ENCODE results near the gene UGCG.

DNA sequence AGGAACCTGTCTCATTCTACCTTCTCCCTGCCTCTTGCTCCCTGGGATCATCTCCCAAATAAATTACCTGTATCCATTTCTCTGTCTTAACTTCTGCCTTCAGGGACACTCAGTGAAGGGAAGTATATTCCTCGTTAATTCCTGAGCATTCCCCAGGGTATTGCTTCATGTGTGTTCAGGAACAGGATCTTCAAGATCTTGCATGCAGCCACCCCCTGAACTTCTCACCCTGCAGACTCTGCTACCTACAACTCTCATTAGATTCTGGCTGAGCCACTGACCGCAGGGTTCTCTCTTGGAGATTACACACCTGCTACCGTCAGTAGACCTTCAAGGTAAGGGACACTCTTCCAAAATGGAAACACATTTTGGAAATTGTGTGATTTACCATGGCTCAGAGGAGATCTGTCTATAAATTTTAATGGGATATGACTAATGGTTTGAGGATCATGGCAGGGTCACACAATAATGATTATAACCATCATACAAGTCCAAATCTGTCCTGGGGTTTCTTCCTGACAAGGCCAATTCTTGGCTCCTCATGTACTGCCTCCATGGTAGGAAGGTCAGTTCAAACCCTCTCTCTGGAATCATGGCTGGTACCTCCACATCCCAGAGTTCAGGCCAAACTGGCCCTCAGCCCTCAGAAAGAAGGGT is 38.9 kb upstream of the UGCG start:
- TF ChIP-seq CTCF (IDR thresholded peaks at IDR 0.05) (no peak), EZH2 (IDR thresholded peaks at IDR 0.05; ENCODE audit: borderline replicate concordance, insufficient read depth, low read depth, low read length, poor library complexity, severe bottlenecking) (no peak)

Measured in B cell (primary cell).